ENCODE results near the gene HMGCL. TPM values are rescaled to one million over a fixed set of nuclear protein-coding genes. Genes with fewer than 3 reads are reported as not detected.

HMGCL gene
- total and polyA plus RNA-seq, 2 donors from 2014 or later: 51.5 to 205 TPM

DNA sequence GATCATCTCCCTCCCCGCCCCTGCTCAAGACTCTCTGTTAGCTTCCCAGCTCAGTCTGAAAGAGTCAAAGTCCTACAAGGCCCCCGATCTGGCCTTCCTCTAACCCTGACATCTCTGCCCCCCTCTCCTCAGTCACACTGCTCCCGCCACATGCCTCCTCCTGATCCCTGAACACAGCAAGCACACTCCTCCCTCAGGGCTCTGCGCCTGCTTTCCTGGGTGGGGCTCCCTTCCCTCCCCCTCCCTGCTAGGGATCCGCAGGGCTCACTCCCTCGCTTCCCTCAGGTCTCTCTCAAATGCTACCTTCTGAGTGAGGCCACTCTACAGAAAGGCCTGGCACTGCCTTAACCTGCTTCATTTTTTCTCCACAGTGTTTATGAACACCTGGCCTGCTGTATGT lies 18.9 kb downstream of the HMGCL start:
- no peak for FAIRE-seq
- Histone ChIP-seq H3K27me3 (ENCODE audit: control insufficient read depth, insufficient read depth, low read length) (no peaks in the 10 kb centered on the region), H3K36me3 (ENCODE audit: control insufficient read depth in 2 of 3, insufficient read depth in 3 of 3, low read length in 3 of 3) (peaks cover 3 to 23% (median 13%) of the 10 kb centered on the region in 3 donors), H3K9me3 (ENCODE audit: control insufficient read depth in 2 of 3, insufficient read depth in 1 of 3, low read length in 3 of 3) (no peaks in the 10 kb centered on the region), H3K9ac (ENCODE audit: low read length in 3 of 3) (no peak overlapping the region), H3K4me3 (ENCODE audit: low read length in 3 of 3) (no peak overlapping the region), H3K4me1 (ENCODE audit: control insufficient read depth in 2 of 3, insufficient read depth in 2 of 3, low read depth in 1 of 3, low read length in 3 of 3) (peaks cover 0 to 14% (median 13%) of the 10 kb centered on the region in 3 donors), H3K27ac (ENCODE audit: low read depth in 2 of 2, low read length in 2 of 2) (no peak overlapping the region)
- TF ChIP-seq CTCF (IDR thresholded peaks at IDR 0.05; ENCODE audit: borderline replicate concordance, extremely low read depth, insufficient read depth): no peak
- intact Hi-C loops (cut with DNase I): no loop called here
- DNase-seq: no peak

DNA sequence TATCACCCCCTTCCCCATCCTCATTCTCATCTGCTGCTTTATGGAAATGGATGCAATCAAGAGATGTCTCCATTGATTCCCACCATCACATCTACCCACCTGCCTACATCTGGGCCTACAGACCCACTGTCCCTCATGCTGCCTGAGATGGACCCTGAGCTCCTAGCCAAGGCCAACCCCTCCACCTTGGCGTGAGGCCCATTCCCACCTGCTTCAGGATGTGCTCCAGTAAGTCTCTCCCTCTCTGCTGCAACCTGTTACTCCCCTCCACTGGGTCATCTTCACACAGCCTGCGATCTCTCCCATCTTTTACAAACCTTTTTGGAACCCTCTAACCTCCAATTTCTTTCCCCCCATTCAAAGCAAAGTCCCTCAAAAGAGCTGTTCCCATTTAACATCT lies 20.2 kb downstream of the HMGCL start:
- no peak for TF ChIP-seq CTCF (IDR thresholded peaks at IDR 0.05; ENCODE audit: borderline replicate concordance, extremely low read depth, insufficient read depth)
- Histone ChIP-seq H3K27me3 (ENCODE audit: control insufficient read depth, insufficient read depth, low read length) (no peaks in the 10 kb centered on the region), H3K4me3 (ENCODE audit: low read length in 3 of 3) (no peak overlapping the region), H3K36me3 (ENCODE audit: control insufficient read depth in 2 of 3, insufficient read depth in 3 of 3, low read length in 3 of 3) (peaks cover 3 to 23% (median 13%) of the 10 kb centered on the region in 3 donors), H3K27ac (ENCODE audit: low read depth in 2 of 2, low read length in 2 of 2) (no peak overlapping the region), H3K4me1 (ENCODE audit: control insufficient read depth in 2 of 3, insufficient read depth in 2 of 3, low read depth in 1 of 3, low read length in 3 of 3) (peaks cover 0 to 13% (median 10%) of the 10 kb centered on the region in 3 donors), H3K9ac (ENCODE audit: low read length in 3 of 3) (no peak overlapping the region), H3K9me3 (ENCODE audit: control insufficient read depth in 2 of 3, insufficient read depth in 1 of 3, low read length in 3 of 3) (no peaks in the 10 kb centered on the region)
- FAIRE-seq: no peak
- intact Hi-C loops (cut with DNase I): no loop called here
- DNase-seq: no peak

GRCh38 chr1:23804183-23804835 lies 20.9 kb downstream of the HMGCL start:
- H3K4me3 ChIP-seq (ENCODE audit: low read length in 3 of 3): no peak overlapping the region
- H3K9me3 ChIP-seq (ENCODE audit: control insufficient read depth in 2 of 3, insufficient read depth in 1 of 3, low read length in 3 of 3): no peaks in the 10 kb centered on the region
- intact Hi-C loops (cut with DNase I): no loop called here
- DNase-seq (no peak), FAIRE-seq (no peak)
- TF ChIP-seq CTCF (IDR thresholded peaks at IDR 0.05; ENCODE audit: borderline replicate concordance, extremely low read depth, insufficient read depth): no peak
- no peak overlapping the region for H3K9ac ChIP-seq (ENCODE audit: low read length in 3 of 3)
- peaks cover 0 to 13% (median 10%) of the 10 kb centered on the region in 3 donors for H3K4me1 ChIP-seq (ENCODE audit: control insufficient read depth in 2 of 3, insufficient read depth in 2 of 3, low read depth in 1 of 3, low read length in 3 of 3)
- H3K27me3 ChIP-seq (ENCODE audit: control insufficient read depth, insufficient read depth, low read length): no peaks in the 10 kb centered on the region
- peaks cover 3 to 23% (median 13%) of the 10 kb centered on the region in 3 donors for H3K36me3 ChIP-seq (ENCODE audit: control insufficient read depth in 2 of 3, insufficient read depth in 3 of 3, low read length in 3 of 3)
- H3K27ac ChIP-seq (ENCODE audit: low read depth in 2 of 2, low read length in 2 of 2): no peak overlapping the region
